Stimulated activated CD4-positive, alpha-beta T cell treated with anti-CD3 and anti-CD28 coated beads, TNF-alpha, amount 100 ng/mL, for 24 hours (primary cell): ENCODE results near the gene EEFSEC.

Source experiments
- DNase-seq, 3 experiments: peaks; one replicate each; pipeline ENCODE4 v3.0.0-alpha.2; 2020; ENCODE audit warnings: low read depth in 3 of 3

EEFSEC gene

DNA sequence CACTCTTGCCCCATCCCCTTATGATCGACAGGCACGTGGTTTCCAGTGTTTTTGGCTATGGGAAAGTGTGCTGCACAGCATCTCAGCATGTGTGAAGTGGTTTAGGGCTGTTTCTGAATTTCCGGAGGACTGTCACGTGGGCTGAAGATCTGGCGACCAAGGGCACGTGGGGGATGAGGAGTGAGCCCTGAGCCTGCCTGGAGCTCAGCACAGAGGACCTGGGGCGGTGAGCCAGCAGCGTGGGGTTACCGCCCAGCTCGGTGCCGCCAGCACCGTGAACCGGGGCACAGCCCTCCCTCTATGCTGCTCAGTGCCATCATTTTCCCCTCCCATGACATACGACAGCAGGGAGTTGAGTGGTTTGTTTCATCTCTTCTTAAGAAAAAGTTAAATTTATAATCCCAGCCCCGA is 163.2 kb downstream of the EEFSEC start:
- DNase-seq, result peak; percentile 6 to 45 (median 13)

- DNase-seq, result no peak
Observed at GRCh38 chr3:128317101-128317697, 163.9 kb downstream of the EEFSEC start.

DNA sequence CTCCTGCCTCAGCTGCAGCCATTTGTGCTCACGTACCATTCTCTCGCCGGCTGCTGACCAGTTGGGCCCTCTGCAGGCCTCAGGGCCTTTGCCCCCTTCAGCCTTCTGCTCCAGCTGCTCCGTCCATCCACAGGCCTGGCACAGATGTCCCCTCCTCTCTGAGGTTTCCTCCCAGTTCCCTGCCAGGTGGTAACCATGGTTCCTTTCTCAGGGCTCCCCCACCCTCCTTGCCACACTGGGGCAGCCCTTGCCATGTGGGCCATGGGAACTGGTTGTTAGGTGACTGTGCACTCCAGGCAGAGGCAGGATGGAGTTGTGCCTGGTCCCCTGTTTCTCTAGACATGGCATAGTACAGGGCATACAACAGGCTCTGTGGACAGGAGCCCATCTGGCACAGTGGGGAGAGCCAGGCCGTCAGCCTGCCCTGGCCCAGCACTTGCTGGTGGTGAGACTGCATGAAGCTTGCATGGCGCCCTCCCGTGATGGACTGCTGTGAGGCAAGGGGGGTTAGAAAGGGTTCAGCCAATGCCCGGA is 164.5 kb downstream of the EEFSEC start:
- DNase-seq, result no peak

DNA sequence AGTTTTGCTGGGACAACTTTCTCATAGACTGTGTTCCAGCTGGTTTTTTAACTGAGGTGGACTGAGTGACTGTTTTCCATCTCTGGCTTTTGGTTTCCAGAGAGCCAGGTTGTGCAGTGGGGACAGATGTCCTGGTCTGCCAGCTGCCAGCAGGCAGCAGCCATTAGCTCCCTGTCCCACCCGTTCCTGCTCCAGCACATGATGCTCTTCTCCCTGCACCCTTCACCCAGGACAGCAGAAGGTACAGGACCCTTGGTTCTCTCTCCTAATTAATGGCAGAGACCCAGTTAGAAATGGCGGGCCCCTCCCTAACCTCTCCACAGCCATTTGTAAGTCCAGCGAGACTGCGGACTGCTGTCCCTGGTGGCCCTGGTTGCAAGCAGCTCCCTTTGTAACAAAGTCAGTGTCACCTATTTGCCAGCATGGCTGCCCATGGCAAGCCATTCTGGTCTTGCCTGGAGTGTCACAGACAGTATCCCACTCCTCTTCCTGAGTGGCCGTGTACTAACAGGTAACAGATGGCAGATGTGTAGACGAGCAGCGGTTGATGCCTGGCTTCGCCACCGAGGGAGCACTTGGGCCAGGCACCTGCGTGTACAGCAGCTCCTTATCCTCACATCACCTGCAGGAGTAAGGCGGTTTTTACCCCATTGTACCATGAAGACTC is 165.1 kb downstream of the EEFSEC start:
- no peak for DNase-seq

- no peak for DNase-seq
Observed at GRCh38 chr3:128319107-128319506, 165.8 kb downstream of the EEFSEC start.

GRCh38 chr3:128319741-128320141 is 166.5 kb downstream of the EEFSEC start:
- DNase-seq, result no peak

DNA sequence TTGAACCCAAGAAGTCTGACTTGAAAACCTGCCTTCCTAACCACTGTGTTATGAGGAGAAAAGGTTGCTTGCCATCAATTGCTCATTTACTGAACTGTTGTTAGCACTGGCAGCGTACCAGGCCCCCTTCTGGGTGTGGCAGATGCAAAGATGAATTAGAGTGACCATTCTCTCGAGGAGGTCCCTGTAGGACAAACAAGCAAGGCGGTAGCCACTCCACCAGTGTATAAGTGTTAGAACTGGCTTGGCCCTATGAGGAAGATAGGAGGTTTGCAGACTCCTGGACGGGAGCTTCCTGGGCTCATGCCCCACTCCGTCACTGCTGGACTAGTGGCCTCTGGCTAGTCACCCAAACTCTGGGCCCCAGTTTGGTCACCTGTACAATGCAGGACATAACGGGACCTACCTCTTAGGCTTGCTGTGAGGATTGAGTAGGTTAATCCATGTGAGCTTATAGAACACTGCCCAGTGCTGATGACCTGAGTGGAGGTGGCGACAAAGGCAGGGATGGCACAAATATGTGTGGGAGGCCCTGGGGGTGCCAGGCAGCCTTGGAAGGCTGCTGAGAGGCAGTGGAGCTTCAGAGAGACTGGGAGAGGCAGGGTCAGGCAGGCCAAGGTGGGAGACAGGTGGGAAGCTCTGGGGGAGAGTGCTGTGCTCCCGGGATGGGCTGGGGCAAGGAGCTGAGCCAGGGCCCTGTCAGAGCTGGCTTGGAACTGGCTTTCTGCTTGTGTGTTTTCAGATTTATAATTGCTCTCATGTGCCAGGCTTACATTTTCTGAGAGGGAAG is 167.5 kb downstream of the EEFSEC start:
- no peak for DNase-seq

GRCh38 chr3:128321418-128321817 is 168.1 kb downstream of the EEFSEC start:
- no peak for DNase-seq

- peak in 2 of 3 experiments; percentile 10 to 44 for DNase-seq
Observed at GRCh38 chr3:128322030-128323022, 169.0 kb downstream of the EEFSEC start.

DNA sequence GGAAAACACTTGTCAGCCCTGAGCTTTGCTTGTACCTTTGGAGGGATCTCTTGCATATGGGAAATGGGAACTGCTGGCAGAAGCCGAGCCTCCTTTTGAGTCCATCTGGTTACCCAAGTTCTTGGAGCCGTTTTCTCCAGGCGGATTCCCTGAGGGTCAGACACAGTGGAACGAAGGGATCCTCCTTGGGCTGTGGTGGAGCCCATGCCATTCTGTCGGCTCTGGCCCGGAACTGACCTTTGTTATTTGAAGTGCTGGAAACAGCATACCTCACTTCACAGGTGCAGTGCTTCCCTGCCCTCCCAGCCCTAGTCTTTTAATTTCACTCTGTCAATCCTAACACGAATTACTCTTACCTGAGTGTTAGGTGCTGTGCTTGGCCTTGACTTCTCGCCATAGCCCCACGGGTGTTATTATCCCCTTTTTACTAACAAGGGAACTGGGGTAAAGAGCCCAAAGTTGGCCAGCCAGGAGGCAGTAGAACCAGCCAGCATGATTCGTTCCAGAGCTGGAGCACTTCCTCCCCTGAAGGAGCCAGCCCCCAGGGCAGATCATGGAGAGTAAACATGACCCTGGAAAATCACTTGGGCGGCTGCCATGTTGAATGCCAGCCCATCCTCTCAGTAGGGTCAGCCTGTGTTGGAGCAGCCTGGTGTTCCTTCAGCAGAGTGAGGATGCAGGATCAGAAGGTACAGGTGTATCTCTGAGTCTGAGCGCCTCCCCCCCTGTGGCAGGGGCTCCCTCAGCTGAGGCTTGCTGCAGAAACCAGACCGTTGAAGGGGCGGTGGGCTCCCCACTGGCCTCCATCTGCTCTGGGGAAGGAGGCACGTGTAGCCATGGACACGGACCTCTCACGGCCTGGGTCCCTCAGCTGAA is 170.2 kb downstream of the EEFSEC start:
- DNase-seq, result no peak

- no peak for DNase-seq
Observed at GRCh38 chr3:128324911-128325592, 171.8 kb downstream of the EEFSEC start.

- DNase-seq, result no peak
Observed at GRCh38 chr3:128326051-128326823, 173.0 kb downstream of the EEFSEC start.

DNA sequence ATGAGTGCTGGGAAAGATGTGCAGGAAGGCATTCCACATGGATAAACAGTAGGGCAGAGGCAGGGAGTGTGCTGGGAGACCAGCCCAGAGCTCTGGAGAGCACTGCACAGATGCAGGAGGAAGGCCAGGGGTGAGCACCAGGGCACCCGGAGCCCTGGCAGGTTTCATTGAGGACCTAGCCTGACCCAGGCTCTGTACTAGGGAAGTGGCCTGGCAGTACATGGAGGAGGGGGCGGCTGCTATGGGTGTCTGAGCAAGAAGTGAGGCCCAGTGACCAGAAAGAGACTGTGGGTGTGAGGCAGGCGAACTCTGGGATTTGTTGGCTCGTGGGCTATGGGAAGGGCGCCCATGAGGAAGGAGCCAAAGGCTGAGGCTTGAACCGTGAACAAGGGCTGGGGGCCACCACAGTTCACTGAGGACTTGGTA is 174.3 kb downstream of the EEFSEC start:
- DNase-seq, result no peak

GRCh38 chr3:128328546-128329458 is 175.5 kb downstream of the EEFSEC start:
- DNase-seq, result no peak

DNA sequence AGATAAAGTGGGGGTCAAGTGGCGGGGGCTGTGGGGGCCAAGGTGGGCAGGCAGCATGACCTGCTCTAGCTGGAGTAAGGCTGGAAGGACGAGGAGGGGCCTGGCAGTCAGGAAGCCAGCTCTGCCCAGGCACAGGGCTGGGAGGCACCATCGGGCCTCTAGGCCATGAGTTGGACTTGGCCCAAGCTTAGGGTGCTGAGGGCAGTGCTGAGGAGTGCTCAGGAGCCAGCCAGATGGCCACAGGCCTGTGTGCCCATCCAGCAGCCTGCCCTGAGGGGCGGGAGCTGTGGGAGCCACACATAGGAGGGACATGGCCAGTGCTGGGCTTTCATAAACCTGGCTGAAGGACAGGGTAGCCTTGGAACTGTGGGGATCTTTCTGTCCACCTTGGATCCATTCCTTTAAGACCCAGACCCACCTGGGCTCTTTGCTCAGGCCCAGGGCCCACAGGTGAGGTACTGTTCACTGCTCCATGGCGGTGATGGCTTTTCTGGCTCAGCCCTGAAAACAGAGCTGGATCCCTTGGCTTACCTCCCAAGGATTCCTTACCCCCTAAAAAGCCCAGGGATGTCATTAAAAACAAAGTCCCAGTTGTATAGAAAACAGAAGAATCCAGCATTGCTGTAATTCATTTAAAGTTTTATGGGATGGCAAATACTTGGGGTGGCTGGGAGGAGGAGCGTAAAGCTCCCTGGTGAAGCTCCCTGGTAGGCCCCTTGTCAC is 176.4 kb downstream of the EEFSEC start:
- no peak for DNase-seq

DNA sequence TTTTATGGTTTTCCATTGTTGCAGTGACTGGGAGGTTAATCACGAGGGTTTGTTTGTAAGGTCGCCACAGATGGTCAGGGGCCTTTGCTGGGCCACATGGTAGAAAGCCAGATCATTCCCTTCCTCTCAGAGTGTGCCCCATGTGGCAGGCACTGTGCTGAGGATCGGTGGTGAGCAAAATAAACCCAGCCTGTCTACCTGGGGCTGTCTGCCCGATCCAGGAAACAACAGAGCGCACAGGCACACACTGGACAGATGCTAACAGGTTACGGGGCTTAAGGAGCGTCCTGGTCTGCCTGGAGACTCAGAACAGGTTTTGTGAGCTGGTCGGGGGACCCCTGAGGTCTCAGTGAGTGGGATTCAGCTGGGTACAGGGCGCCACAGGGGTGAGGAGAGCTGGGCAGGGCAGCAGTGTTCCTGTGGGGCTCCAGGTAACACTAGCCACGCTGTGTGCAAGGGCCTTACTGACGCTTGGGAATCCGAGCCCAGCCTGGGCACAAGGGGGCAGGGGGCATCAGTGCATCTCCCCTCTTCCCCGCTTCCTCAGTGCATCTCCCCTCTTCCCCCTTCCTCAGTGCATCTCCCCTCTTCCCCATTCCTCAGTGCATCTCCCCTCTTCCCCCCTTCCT is 177.0 kb downstream of the EEFSEC start:
- DNase-seq, result no peak
